Measurements from ENCODE around the gene BMP2K. TPM values are rescaled to one million over a fixed set of nuclear protein-coding genes. Genes with fewer than 3 reads are reported as not detected.
A peak's percentile ranks its signal among the peaks of the same experiment; 100 is the strongest.

BMP2K gene
- total RNA-seq, 1 donor from 2014 or later = 29.8 TPM

DNA sequence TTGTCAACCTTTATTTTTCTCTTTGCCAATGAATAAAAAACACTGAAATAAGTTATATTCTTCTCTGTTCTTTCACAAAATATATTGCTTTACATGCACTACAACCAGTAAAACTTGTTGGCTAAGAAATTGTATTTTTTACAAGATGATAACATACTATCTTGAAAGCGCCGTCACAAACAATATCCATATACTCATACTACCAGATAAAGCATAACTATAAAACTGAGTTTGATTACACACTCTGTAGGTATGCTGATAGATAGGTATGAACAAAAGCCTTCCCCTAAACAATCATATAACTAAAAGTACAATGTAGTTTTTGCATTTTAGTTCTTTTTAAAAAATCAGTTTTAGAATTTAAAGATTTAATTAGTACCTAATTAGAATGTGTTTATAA is 13.6 kb upstream of the BMP2K start:
- intact Hi-C loops (cut with DNase I) = no loop called here
- ATAC-seq = no peak
- no peak for DNase-seq (ENCODE audit: missing footprints)

- intact Hi-C loops (cut with DNase I) = no loop called here
- no peak for ATAC-seq
- DNase-seq (ENCODE audit: missing footprints) = no peak
These were observed 12.9 kb upstream of the BMP2K start for GRCh38 chr4:78763251-78763650.

DNA sequence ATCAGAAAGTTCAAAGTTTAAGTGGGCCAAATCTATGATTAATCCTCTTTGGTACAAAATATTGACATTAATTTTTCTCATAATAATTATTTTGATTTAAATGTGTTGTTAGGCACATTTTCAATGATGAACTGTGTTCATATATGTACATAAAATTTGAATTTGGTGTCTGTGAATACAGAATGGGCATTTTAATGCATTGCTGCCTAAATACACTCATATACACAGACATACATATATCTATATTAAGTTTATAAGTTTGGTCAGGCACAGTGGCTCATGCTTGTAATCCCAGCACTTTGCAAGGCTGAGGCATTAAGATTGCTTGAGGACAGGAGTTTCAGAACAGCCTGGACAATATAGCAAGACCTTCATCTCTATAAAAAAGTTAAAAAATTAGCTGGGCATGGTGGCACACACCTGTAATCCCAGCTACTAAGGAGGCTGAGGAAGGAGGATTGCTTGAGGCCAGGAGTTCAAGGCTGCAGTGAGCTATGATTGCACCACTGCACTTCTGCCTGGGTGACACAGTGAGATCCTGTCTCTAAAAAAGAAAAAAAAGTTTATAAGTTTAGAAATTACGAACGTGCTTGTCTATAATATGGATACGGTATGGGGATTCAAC is 12.3 kb upstream of the BMP2K start:
- intact Hi-C loops (cut with DNase I) = no loop called here
- DNase-seq (ENCODE audit: missing footprints) (no peak), ATAC-seq (no peak)

DNA sequence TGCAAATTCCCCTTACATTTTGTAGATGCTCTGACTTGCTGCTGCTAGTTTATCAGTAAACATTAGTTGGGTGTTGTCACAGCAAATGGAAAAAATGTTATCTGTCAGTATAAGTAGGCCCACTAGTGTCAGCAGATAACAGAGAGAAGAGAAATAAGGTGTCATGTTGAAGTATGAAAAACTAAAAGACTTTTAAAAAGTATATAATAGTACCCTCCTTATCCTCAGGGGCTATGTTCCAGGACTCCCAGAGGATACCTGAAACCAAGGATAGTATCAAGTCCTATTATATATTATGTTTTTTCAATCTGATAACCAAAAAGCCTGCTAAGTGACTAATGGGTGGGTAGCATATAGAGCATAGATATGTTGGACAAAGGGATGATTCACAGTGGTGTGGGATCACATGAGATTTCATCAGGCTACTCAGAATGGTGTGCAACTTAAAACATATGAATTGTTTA is 11.6 kb upstream of the BMP2K start:
- no peak for ATAC-seq
- DNase-seq (ENCODE audit: missing footprints) = no peak
- intact Hi-C loops (cut with DNase I) = no loop called here

DNA sequence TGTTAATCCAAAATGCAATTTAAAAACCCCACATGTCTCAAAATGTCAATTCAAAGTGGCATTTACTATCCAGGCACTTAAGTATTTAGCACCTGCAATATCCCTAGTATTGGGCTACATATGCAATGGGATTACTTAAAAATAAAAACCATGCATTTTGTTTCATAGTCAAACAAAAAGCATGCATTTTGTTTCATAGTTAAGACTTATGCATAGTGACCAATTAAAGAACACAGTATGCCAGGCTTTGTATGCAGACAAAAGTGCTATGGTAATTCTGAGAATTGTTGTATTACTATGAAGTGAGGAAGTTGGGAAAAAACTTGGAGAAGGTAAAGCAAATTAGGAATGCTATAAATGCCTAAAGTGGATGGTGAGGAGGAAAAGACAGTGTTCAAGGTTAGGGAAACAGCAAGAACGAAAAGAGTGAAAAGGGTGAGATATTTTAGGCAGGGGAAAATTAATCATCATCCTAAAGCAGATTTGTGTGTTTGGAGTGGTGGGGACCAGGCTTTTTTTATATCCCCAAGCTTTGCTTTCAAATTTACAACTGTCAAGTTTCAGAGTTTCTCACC is 10.6 kb upstream of the BMP2K start:
- intact Hi-C loops (cut with DNase I) = no loop called here
- DNase-seq (ENCODE audit: missing footprints) (no peak), ATAC-seq (no peak)

- ATAC-seq (no peak), DNase-seq (ENCODE audit: missing footprints) (no peak)
- intact Hi-C loops (cut with DNase I) = no loop called here
These were observed 10.1 kb upstream of the BMP2K start for GRCh38 chr4:78766026-78766425.

- no peak for DNase-seq (ENCODE audit: missing footprints)
- intact Hi-C loops (cut with DNase I) = no loop called here
- no peak for ATAC-seq
These were observed 9.5 kb upstream of the BMP2K start for GRCh38 chr4:78766650-78767049.

- intact Hi-C loops (cut with DNase I) = no loop called here
- ATAC-seq = no peak
- DNase-seq (ENCODE audit: missing footprints) = no peak
These were observed 8.8 kb upstream of the BMP2K start for GRCh38 chr4:78767350-78767749.

- no peak for DNase-seq (ENCODE audit: missing footprints)
- intact Hi-C loops (cut with DNase I) = no loop called here
- ATAC-seq = no peak
These were observed 7.5 kb upstream of the BMP2K start for GRCh38 chr4:78768452-78769180.

DNA sequence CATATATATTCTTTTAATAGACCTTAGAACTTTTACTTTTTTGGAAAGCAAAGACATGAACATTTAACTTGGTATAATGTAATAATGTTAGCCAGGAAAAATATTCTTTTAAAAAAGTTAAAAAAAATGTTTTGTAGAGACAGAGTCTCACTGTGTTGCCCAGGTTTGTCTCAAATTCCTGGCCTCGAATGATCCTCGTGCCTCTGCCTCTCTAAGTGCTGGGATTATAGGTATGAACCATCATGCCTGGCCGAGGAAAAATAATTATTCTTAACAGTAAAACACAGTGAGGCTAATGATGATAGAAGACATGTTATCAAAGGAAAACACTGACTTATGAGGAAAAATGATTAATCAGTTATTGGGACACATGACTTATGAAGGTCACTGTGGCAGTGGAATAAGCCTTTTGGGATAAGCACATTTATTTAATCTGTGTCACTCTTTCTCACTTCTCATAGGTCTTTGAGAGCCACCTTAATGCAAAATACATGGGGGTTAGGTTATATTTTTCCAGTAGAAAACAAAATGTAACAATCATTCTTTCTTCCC is 6.0 kb upstream of the BMP2K start:
- intact Hi-C loops (cut with DNase I) = loop anchor here (10.0 kb wide), 1 partner anchor 215 kb away; the partner anchor contains the start of gene ANXA3
- no peak for ATAC-seq
- no peak for DNase-seq (ENCODE audit: missing footprints)

DNA sequence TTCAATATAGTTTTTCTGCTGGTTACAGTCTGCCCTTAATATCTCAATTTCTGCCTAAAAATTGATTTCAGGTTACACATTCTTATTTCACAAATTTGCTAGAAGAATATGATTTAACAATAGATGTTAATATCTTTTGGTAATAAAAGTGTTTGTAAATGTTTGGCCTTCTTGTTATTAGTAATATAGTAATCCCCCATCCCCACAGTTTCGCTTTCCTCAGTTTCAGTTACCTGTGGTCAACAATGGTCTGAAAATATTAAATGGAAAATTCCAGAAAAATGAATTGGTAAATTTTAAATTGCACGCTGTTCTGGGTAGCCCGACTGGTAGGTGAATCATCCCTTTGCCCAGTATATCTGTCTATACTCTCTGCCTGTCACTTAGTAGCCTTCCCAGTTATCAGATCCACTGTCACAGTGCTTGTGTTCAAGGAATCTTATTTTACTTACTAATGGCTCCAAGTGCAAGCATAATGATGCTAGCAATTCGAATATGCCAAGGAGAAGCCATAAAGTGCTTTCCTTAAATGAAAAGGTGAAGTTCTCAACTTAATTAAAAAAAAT is 3.5 kb upstream of the BMP2K start:
- ATAC-seq = no peak
- no peak for DNase-seq (ENCODE audit: missing footprints)
- intact Hi-C loops (cut with DNase I) = loop anchor here (10.0 kb wide), 1 partner anchor 218 kb away; the partner anchor contains the start of gene ANXA3

DNA sequence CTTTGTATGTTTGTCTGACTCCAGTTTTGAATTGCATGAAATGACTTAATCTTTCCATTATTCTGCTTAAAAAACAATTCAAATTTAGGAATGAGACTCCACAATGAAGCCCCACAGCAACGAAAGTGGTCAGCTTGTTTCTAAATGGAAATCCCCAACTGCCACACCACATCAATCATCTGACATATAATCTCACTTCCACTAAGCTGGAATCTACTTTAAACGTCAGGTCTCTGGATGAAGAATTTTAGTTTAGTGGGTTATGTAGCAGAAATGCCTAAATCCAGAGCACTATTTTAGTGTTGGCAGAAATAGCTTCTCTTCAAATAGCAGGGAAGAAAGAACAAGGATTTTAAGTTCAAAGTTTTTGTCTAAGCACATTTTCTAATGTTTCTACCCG is 1.7 kb upstream of the BMP2K start:
- no peak for ATAC-seq
- intact Hi-C loops (cut with DNase I) = loop anchor here (10.0 kb wide), 1 partner anchor 220 kb away; the partner anchor contains the start of gene ANXA3
- no peak for DNase-seq (ENCODE audit: missing footprints)

- intact Hi-C loops (cut with DNase I) = loop anchor here (2.0 to 10.0 kb wide), 4 partner anchors 83 to 221 kb away; partner anchors contain the start of gene ANXA3
- DNase-seq (ENCODE audit: missing footprints) (peak; percentile 93), ATAC-seq (peak; percentile 88)
These were observed 659 bp upstream of the BMP2K start for GRCh38 chr4:78775303-78776078.

- intact Hi-C loops (cut with DNase I) = loop anchor here (2.0 to 10.0 kb wide), 4 partner anchors 85 to 222 kb away; partner anchors contain the start of gene ANXA3
- ATAC-seq (peak; percentile 29), DNase-seq (ENCODE audit: missing footprints) (peak; percentile 78)
These were observed 802 bp downstream of the BMP2K start for GRCh38 chr4:78776729-78777575.

DNA sequence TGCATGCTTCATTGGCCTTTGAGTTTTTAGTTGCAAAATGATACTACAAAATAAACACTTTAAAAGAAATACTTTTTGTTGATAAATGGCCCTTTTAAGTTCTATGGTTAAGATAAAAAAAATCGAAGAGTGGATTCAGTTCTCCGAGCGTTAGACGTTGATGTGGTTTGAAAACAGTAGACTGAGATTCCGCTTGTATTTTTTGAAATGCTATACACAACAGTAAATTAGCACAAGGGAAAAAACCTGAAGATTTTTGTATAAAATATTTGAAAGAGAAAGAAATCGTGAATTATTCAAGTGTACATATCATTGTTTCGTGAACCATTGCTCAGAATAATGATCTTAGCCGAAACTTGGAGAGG is 1.4 kb downstream of the BMP2K start:
- intact Hi-C loops (cut with DNase I) = loop anchor here (2.0 to 10.0 kb wide), 4 partner anchors 85 to 223 kb away; partner anchors contain the start of gene ANXA3
- ATAC-seq = no peak
- no peak for DNase-seq (ENCODE audit: missing footprints)

GRCh38 chr4:78778530-78778929 is 2.4 kb downstream of the BMP2K start:
- intact Hi-C loops (cut with DNase I) = loop anchor here (5.0 to 10.0 kb wide), 2 partner anchors 86 to 224 kb away; partner anchors contain the start of gene ANXA3

GRCh38 chr4:78779280-78779679 is 3.1 kb downstream of the BMP2K start:
- intact Hi-C loops (cut with DNase I) = loop anchor here (5.0 to 10.0 kb wide), 2 partner anchors 87 to 224 kb away; partner anchors contain the start of gene ANXA3
- no peak for ATAC-seq

More at GRCh38 chr4:78778530-78778929, 2.4 kb downstream of the BMP2K start:
- ATAC-seq (no peak), DNase-seq (ENCODE audit: missing footprints) (no peak)

More at GRCh38 chr4:78779280-78779679, 3.1 kb downstream of the BMP2K start:
- no peak for DNase-seq (ENCODE audit: missing footprints)
